GM19372 (cell line): Measurements from ENCODE around the gene LSG1.
"Not testable (repeated sequence)": the region's sequence is repeated elsewhere in the genome, so short reads cannot be mapped to it uniquely, and the experiment has no call there.

Source experiments
- ATAC-seq: cut with Tn5 transposase; IDR thresholded peaks from one replicate; pipeline ENCODE4 v1.9.1; 2021; ENCODE audit warnings: mild to moderate bottlenecking, low read depth, moderate library complexity; ENCODE audit not compliant: unreplicated experiment

The LSG1 gene

GRCh38 chr3:194620196-194620595 lies 51.8 kb downstream of the LSG1 start:
- no peak for ATAC-seq

GRCh38 chr3:194619741-194620140 lies 52.2 kb downstream of the LSG1 start:
- no peak for ATAC-seq

DNA sequence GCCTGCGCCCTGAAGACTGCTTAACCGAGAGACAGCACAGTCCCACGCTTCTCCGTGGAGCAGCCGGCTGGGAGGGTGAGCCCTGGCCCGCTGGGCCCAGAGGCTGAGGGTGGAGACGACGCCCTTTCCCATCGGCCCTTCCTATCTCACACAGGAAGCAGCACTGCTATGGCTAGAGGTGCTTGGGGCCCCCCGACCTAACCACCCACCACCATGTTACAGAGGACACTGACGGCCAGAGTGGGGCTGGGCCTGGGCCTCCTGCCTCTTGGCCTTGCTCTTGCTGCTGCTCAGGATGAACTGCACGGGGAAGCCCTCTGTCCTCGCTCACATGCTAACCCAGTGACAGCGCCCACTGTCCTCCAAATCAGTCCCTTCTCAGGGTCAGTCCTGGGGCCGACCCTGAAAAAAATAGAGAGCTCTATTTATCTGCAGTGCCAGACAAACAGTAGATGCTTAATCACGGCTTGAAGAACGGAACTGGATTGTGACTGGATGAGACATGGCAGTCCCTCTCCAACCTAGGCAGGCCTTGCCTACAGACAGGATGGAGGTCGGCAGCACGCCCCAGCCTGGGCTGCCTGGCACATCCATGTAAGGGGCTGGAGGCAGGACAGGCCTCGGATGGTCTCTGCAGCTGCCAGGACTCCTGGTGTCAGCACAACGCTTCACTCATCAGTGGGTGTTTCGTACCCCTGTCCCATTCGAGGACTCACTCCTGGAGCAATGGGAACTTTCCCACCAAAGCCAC lies 53.0 kb downstream of the LSG1 start:
- ATAC-seq = no peak

DNA sequence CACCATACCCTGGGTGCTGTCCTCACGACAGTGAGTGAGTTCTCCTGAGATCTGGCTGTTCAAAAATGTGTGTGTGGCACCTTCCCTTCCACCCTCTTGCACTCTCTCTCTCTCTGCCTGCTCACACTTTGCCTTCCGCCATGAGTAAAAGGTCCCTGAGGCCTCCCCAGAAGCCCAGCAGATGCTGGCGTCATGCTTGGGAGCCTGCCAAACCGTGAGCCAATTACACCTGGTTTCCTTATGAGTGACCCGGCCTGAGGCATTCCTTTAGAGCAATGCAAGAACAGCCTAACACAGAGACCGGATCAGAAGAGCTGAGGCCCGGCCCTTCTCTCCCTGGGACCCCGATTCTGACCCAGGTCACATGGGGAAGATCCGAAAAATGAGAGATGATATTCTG lies 54.2 kb downstream of the LSG1 start:
- ATAC-seq = no peak

- no peak for ATAC-seq
Observed at GRCh38 chr3:194617143-194617671, 54.8 kb downstream of the LSG1 start.

GRCh38 chr3:194615226-194615625 lies 56.8 kb downstream of the LSG1 start:
- no peak for ATAC-seq

DNA sequence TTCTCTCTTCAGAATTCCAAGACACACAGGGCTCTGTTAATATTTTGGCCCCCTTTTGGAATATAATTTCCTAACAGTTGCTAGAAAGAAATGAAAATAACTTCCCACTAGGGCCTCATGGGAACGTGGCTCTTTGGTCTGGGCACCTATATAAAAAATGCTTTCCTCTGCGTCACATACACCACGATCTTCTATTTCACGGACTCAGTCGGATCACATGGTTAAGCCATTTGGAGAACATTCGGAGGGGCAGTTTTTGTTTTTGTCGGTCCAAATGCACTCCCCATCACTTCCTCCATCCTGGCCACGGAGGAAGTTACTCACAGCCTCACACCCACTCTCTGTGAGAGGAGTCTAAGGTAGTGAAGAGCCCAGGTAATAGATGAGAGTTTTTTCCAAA lies 59.8 kb downstream of the LSG1 start:
- ATAC-seq = no peak

DNA sequence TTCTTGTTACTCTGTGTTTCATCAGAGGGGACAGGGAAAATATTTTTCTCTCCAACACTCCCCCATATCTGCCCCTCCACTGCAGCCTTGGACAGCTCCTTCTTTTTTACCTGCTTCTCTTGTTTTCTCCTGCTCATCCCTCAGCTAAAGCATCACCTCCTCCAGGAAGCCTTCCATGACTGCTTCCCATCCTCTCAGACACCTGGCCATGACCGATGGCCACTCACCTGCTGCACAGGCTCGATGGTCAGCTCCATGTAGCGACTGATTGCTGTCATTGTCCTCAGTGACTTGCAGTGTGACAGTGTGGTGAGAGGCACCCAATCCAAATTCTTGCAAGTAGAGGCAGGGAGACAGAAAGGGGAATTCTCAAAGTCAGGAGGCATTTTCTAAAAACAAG lies 61.3 kb downstream of the LSG1 start:
- no peak for ATAC-seq

DNA sequence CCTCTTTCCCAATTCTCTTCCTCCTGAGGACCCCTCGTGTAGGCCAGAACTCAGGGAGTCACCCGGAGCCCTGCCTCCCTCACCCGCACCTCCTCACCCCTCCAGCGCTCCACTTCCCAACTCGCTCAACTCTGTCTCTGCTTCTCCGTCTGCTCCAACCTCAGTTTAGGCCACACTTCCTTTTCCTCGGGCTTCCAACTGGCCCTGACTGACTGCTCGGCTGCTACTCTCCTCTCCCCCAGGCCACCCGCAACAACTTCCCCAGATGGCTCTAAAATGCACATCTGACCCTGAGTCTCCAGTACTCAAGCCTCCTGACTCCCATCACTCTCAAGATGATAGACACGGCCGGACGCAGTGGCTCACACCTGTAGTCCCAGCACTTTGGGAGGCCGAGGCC lies 62.4 kb downstream of the LSG1 start:
- ATAC-seq = no peak

- no peak for ATAC-seq
Observed at GRCh38 chr3:194608981-194609380, 63.0 kb downstream of the LSG1 start.

DNA sequence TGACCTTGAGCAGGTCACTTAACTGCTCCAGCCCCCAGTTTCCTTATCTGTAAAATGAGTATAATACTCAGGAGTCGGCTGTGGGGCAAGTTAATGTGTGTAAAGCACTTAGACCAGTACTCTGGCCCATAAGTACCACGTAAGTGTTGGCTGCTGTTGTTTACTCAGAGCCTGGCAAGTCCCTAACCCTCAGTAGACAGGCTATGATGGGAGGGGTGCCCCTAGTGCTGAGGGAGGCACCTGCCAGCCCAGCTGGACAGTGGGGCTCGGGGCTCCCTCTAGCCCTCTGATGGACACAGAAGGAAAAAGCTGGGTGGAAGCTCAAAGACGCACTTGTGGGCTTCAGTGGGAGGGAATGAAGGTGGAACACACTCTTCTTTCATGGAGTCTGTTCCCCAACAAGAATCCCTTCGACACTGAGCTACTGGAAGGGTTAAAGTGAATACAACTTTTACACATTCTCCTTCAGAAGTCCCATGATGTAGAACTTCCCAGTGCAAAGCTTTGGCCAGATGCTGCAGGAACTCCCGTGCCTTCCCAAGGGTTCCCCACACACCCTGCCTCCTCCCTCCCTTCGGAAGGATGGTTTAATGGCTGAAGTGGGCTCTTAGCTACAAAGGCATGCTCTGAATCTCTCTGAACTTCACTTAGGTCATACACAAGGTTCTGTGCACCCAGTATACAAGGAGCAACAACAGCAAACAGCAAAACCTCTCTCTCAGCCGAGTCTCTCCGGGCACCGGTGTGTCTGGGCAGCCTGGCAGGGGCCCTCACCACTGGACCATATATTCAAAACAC lies 64.2 kb downstream of the LSG1 start:
- no peak for ATAC-seq

GRCh38 chr3:194606941-194607340 lies 65.0 kb downstream of the LSG1 start:
- ATAC-seq = no peak

- no peak for ATAC-seq
Observed at GRCh38 chr3:194606163-194606562, 65.8 kb downstream of the LSG1 start.

DNA sequence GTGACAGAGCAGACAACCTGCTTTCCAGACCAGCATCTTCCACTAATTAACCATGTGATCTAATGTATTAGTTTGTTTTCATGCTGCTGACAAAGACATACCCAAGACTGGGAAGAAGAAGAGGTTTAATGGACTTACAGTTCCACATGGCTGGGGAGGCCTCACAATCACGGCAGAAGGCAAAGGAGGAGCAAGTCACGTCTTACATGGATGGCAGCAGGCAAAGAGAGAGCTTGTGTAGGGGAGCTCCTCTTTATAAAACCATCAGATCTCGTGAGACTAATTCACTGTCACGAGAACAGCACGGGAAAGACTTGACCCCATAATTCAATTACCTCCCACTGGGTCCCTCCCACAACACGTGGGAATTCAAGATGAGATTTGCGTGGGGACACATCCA lies 66.7 kb downstream of the LSG1 start:
- ATAC-seq = not testable (repeated sequence)

DNA sequence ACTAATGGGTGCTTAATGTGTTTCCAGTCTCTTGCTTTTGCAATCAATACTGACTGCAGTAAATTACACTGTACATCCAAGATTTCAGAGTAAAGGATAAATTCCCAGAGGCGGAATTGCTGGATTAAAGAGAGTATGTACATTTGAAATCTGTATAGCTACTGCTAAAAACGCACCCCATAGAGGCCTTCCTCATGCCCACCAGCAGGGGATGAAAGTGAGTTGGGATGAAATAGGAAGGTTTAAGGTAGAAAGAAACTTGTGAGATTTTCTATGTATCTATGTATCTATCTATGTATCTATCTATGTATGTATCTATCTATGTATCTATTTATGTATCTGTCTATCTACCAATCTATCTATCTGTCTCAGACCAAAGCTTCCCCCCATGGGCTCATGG lies 67.2 kb downstream of the LSG1 start:
- no peak for ATAC-seq

DNA sequence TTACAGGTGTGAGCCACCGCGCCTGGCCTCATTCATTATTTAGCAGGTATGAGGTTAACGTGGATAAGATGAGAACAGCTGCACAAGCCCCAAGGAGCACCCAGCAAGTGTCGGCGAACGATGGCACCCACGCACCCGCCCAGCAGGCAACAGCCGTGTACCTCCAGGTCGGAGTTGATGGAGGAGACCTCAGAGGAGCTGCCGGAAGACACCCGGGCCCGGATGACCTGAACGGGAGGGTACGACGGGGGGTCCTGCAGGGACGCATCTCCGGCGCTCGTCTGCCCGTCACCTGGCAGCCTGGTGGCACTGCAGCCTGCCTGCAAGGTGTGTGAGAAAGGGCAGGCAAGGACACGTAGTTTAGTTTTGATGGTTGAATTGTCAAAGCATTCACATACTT lies 67.9 kb downstream of the LSG1 start:
- no peak for ATAC-seq

GRCh38 chr3:194602669-194603171 lies 69.3 kb downstream of the LSG1 start:
- ATAC-seq = no peak

DNA sequence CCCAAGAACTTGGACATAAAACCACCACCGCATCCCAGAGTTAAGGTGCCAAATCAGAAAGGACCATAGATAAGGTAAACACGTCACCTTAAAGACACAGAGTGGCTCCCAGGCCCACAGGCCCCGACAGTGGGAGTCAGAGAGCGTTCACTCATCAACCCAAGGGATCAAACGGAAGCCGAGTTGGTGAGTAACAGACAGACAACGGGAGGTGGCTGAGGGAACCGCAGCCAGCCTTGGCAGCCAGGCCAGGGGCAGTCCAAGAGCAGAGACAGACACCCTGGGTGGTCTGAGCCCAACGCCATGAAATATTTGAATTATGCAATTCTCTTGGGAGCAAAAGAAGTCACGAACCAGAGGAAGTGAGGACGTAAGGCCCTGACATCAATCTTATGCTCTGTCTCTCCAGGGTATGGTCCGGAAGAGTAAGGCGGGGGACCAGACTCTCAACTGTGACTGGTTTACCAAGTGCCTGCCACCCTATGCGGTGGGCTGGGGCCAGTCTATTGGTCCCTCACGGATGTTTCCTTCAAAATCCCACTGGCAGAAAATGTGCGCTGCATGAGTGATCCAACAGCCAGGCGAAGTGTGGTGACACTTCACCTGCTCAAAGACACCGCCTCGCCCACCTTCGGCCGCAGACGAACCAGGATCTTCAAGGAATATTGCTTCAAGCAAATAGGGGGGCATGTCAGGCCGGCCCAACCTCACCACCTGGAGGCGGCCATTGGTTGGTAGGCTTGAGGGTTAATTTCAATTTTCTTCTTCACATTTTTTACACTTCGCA lies 73.0 kb downstream of the LSG1 start:
- ATAC-seq = no peak

DNA sequence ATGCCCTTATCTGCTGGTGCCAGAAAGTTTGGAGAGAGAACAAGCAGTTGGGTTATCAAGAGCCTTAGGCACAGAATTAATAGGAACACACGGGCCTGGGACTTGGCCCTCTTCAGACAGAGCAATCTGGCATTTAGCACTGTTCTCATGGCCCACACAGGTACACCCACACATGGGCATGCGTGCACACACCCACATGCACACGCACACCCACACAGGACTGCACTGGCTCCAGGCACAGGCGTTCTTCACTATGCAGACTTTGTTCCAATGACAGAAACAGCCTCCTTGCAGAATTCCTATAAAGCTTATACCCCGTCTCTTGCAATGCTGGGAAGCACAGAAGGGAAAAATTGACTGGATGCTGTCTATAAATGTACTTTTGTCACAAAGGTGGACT lies 75.1 kb downstream of the LSG1 start:
- no peak for ATAC-seq

GRCh38 chr3:194592798-194593752 lies 78.9 kb downstream of the LSG1 start:
- no peak for ATAC-seq
